Measurements from ENCODE around the gene MRPS26.
A peak's percentile ranks its signal among the peaks of the same experiment; 100 is the strongest.

Gene MRPS26

GRCh38 chr20:3031524-3032147 lies 14.2 kb upstream of the MRPS26 start:
- no peak for ATAC-seq
- H3K4me1 Mint-ChIP-seq: no peaks in the 10 kb centered on the region
- H3K27ac Mint-ChIP-seq: no peak overlapping the region
- no peaks in the 10 kb centered on the region for H3K27me3 Mint-ChIP-seq
- H3K4me3 Mint-ChIP-seq: no peak overlapping the region
- no peaks in the 10 kb centered on the region for H3K9me3 Mint-ChIP-seq
- peaks cover 46% of the 10 kb centered on the region for H3K36me3 Mint-ChIP-seq

DNA sequence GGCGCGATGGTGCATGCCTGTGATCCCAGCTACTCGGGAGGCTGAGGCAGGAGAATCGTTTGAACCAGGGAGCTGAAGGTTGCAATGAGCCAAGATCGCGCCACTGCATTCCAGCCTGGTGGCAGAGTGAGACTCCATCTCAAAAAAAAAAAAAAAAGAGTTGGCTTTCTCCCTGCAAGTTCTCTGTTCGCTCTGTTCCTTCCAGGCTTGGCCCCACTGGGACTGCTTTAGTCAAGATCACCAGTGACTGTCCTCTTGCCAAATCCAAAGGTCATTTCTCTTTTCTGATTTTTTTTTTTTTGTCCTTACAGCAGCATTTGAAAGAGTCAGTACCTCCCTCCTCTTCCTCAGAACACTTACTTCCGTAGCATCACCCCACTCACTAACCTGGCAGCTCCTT lies 13.2 kb upstream of the MRPS26 start:
- no peak overlapping the region for H3K27ac Mint-ChIP-seq
- no peak for ATAC-seq
- H3K9me3 Mint-ChIP-seq: no peaks in the 10 kb centered on the region
- H3K27me3 Mint-ChIP-seq: no peaks in the 10 kb centered on the region
- H3K36me3 Mint-ChIP-seq: peaks cover 37% of the 10 kb centered on the region
- H3K4me1 Mint-ChIP-seq: no peaks in the 10 kb centered on the region
- H3K4me3 Mint-ChIP-seq: no peak overlapping the region

DNA sequence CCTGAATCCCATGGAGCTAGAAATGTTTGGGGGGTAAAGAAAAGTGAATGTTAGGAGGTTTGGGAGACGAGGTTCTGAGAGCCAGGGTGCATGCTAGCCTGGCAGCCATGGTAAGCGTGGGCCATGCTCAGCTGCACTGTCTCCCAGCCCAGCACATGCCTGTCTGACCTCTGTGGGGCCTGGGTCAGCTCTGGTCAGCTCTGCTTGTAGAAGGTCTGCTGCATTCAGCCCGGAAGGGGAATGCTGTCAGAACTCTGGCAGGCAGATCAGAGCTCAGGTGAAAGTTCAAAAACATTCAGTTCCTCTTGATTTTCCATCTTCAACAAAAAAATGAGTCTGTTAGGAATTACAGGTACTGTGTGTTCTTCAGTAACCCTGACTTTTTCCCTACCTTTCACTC lies 8.2 kb upstream of the MRPS26 start:
- no peaks in the 10 kb centered on the region for H3K27me3 Mint-ChIP-seq
- H3K36me3 Mint-ChIP-seq: peaks cover 44% of the 10 kb centered on the region
- H3K27ac Mint-ChIP-seq: no peak overlapping the region
- ATAC-seq: no peak
- H3K9me3 Mint-ChIP-seq: no peaks in the 10 kb centered on the region
- H3K4me1 Mint-ChIP-seq: no peaks in the 10 kb centered on the region
- H3K4me3 Mint-ChIP-seq: no peak overlapping the region

GRCh38 chr20:3038454-3038853 lies 7.4 kb upstream of the MRPS26 start:
- no peaks in the 10 kb centered on the region for H3K27me3 Mint-ChIP-seq
- no peaks in the 10 kb centered on the region for H3K4me1 Mint-ChIP-seq
- H3K27ac Mint-ChIP-seq: no peak overlapping the region
- no peak for ATAC-seq
- H3K4me3 Mint-ChIP-seq: no peak overlapping the region
- H3K36me3 Mint-ChIP-seq: peaks cover 44% of the 10 kb centered on the region
- no peaks in the 10 kb centered on the region for H3K9me3 Mint-ChIP-seq

GRCh38 chr20:3039426-3039825 lies 6.4 kb upstream of the MRPS26 start:
- no peaks in the 10 kb centered on the region for H3K27me3 Mint-ChIP-seq
- no peaks in the 10 kb centered on the region for H3K9me3 Mint-ChIP-seq
- no peak overlapping the region for H3K27ac Mint-ChIP-seq
- ATAC-seq: no peak
- peaks cover 44% of the 10 kb centered on the region for H3K36me3 Mint-ChIP-seq
- H3K4me1 Mint-ChIP-seq: no peaks in the 10 kb centered on the region
- no peak overlapping the region for H3K4me3 Mint-ChIP-seq

DNA sequence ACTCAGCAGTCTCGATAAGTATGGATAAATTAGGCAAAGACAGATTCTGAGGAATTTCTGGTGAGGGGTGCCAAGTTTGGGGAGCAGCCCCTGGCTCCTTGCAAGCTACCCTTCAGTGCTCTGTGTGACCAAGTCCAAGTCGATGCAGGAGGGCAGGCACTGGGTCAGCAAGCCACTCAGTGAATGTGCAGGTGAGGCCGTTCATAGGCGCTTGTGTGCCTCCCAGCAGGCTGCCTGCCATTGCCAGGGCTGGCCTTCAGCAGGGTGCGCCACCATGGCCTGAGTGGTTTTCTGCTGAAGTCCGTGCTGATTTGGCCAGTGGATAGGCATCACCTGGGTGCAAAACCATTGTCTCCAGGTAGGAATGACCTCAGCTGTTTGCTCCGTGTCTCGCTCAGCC lies 5.8 kb upstream of the MRPS26 start:
- no peaks in the 10 kb centered on the region for H3K9me3 Mint-ChIP-seq
- no peak for ATAC-seq
- H3K4me3 Mint-ChIP-seq: no peak overlapping the region
- H3K36me3 Mint-ChIP-seq: peaks cover 39% of the 10 kb centered on the region
- peaks cover 3% of the 10 kb centered on the region for H3K4me1 Mint-ChIP-seq
- no peak overlapping the region for H3K27ac Mint-ChIP-seq
- no peaks in the 10 kb centered on the region for H3K27me3 Mint-ChIP-seq

- H3K27ac Mint-ChIP-seq: no peak overlapping the region
Measured at GRCh38 chr20:3041854-3042409, 3.9 kb upstream of the MRPS26 start.

DNA sequence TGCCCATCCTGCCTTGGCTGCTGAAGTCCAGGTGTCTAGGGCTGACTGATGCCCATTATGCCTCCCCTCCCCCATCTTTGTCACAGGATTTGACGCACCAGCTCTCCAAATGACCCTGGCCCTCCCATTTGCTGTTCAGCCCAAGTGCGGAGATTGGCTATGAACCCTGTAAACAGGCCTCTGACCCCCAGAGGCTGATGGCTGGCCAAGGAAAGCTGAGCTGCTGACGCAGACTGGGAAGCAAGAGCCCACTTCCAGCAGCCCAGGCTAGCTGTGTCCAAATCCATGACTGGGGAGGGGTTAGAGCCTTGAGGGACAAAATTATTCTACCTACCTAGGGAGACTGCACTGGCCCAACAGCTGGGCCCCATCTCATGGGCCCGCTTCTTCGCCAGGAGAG lies 3.2 kb upstream of the MRPS26 start:
- H3K9me3 Mint-ChIP-seq: no peaks in the 10 kb centered on the region
- no peak for ATAC-seq
- no peak overlapping the region for H3K27ac Mint-ChIP-seq
- H3K36me3 Mint-ChIP-seq: peaks cover 29% of the 10 kb centered on the region
- H3K4me1 Mint-ChIP-seq: peaks cover 24% of the 10 kb centered on the region
- no peaks in the 10 kb centered on the region for H3K27me3 Mint-ChIP-seq
- no peak overlapping the region for H3K4me3 Mint-ChIP-seq

More at GRCh38 chr20:3041854-3042409, 3.9 kb upstream of the MRPS26 start:
- no peak for ATAC-seq
- Mint-ChIP-seq H3K4me3 (no peak overlapping the region), H3K27me3 (no peaks in the 10 kb centered on the region), H3K4me1 (peaks cover 17% of the 10 kb centered on the region), H3K9me3 (no peaks in the 10 kb centered on the region), H3K36me3 (peaks cover 28% of the 10 kb centered on the region)

- Mint-ChIP-seq H3K4me3 (peak within 1 kb of the TSS; percentile 46), H3K27me3 (no peaks in the 10 kb centered on the region), H3K36me3 (peaks cover 30% of the 10 kb centered on the region), H3K27ac (peak within 1 kb of the TSS; percentile 85), H3K4me1 (peaks cover 24% of the 10 kb centered on the region), H3K9me3 (no peaks in the 10 kb centered on the region)
- ATAC-seq: no peak
Measured at GRCh38 chr20:3043322-3043721, 2.5 kb upstream of the MRPS26 start, which contains the start of gene GNRH2. Gene GNRH2 (plus strand): TSS chr20:3043622. CDS start chr20:3044415, 793 bp downstream.

DNA sequence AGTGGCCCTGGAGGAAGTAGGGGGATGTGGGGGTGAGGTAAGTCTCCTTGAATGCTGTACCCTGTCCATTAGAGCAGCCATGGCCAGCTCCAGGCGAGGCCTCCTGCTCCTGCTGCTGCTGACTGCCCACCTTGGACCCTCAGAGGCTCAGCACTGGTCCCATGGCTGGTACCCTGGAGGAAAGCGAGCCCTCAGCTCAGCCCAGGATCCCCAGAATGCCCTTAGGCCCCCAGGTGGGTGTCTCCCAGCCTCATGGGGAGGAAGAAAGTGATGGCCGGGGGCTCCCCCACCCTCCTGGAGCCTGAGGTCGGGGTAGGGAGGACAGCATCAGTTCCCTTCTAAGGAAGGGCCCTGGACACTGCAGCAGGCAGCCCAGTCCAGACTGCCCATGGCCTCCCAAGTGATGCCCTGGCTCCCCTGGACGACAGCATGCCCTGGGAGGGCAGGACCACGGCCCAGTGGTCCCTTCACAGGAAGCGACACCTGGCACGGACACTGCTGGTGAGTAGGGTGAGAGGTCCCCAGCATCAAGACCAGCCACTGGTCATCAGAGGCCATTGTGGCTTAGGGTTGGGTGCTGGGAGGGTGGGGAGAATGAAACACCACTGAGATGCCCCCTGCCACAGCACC lies 1.4 kb upstream of the MRPS26 start:
- peak overlapping the region; percentile 46 for H3K4me3 Mint-ChIP-seq
- peaks cover 31% of the 10 kb centered on the region for H3K36me3 Mint-ChIP-seq
- H3K27me3 Mint-ChIP-seq: no peaks in the 10 kb centered on the region
- H3K27ac Mint-ChIP-seq: peak overlapping the region; percentile 85
- no peak for ATAC-seq
- H3K4me1 Mint-ChIP-seq: peaks cover 24% of the 10 kb centered on the region
- no peaks in the 10 kb centered on the region for H3K9me3 Mint-ChIP-seq

GRCh38 chr20:3045042-3045815 lies 623 bp upstream of the MRPS26 start:
- H3K4me3 Mint-ChIP-seq: peak overlapping the region; percentile 92
- H3K27me3 Mint-ChIP-seq: no peaks in the 10 kb centered on the region
- peaks cover 24% of the 10 kb centered on the region for H3K4me1 Mint-ChIP-seq
- peaks cover 34% of the 10 kb centered on the region for H3K36me3 Mint-ChIP-seq
- H3K9me3 Mint-ChIP-seq: no peaks in the 10 kb centered on the region
- H3K27ac Mint-ChIP-seq: peak overlapping the region; percentile 85
- peak; percentile 82 for ATAC-seq

DNA sequence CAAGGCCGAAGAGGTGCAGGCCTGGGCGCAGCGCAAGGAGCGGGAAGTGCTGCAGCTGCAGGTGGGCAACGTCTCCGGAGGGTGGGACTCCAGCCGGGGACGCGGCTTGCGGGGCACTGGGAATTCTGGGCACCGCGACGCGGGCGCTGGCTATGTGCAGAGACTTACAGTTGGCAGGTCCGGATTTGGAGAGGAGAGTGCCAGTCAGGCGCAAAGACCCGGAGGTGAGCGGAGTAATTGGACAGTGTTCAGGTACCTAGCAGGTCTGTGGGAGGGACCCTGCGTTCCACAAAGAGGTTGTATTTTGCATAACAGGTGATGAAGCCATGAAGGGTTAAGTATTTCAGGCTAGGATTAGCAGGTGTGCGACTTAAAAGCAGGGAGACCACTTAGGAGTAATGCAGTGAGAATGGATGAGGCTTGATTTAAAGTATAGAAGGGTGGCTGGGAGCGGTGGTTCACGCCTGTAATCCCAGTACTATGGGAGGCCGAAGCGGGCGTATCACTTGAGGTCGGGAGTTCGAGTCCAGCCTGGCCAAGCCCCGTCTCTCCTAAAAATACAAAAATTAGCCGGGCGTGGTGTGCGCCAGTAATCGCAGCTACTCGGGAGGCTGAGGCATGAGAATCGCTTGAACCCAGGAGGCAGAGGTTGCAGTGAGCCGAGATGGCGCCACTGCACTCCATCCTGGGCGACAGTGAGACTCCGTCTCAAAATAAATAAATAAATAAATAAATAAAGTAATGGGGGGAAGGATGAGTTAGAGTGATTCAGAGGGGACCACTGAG lies 1.0 kb downstream of the MRPS26 start:
- H3K27me3 Mint-ChIP-seq: no peaks in the 10 kb centered on the region
- ATAC-seq: no peak
- H3K36me3 Mint-ChIP-seq: peaks cover 29% of the 10 kb centered on the region
- H3K9me3 Mint-ChIP-seq: no peaks in the 10 kb centered on the region
- H3K4me1 Mint-ChIP-seq: peaks cover 24% of the 10 kb centered on the region
- peak overlapping the region; percentile 85 for H3K27ac Mint-ChIP-seq
- H3K4me3 Mint-ChIP-seq: peak overlapping the region; percentile 92

DNA sequence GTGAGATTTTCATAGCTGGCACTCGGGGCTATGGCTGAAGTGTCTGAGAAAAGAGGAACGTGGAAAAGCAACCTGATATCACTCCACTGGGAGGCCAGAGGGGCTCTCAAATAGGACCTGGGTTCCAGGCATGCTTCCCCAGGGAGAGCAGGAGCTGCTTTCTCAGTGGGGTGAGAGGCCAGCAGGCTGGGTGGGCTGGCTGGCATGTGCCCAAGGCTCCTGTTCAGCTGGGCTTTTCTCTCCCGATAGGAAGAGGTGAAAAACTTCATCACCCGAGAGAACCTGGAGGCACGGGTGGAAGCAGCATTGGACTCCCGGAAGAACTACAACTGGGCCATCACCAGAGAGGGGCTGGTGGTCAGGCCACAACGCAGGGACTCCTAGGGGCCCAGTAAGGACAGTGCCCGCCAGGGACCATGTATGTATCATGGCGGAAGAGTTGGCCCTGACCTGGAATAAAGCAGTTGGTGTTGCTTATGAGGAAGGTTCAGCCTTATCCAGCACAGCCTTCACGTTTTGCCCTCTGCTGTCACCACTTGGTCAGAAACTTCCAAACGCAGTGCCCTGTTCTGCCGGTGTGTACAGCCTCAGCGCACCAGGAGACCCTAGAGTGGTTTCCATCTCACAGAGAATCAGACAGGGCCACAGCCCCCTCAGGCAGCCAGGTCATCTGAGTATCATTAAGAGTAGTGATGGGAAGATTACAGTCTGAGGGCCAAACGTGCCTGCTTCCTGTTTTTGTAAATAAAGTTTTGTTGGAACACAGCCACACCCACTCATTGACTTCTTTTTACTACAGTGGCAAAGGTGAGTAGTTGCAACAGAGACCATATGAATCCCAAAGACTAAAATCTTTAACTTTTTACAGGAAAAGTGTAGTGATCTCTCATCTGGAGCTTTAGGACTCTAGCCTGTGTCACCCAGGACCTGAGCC lies 1.9 kb downstream of the MRPS26 start:
- Mint-ChIP-seq H3K4me1 (peaks cover 24% of the 10 kb centered on the region), H3K27ac (peak overlapping the region; percentile 85), H3K4me3 (no peak overlapping the region), H3K36me3 (peaks cover 26% of the 10 kb centered on the region), H3K27me3 (no peaks in the 10 kb centered on the region), H3K9me3 (no peaks in the 10 kb centered on the region)
- no peak for ATAC-seq

GRCh38 chr20:3051385-3052019 lies 5.7 kb downstream of the MRPS26 start:
- Mint-ChIP-seq H3K9me3 (no peaks in the 10 kb centered on the region), H3K27ac (no peak overlapping the region), H3K36me3 (peaks cover 25% of the 10 kb centered on the region), H3K27me3 (no peaks in the 10 kb centered on the region), H3K4me1 (peaks cover 12% of the 10 kb centered on the region), H3K4me3 (no peak overlapping the region)
- no peak for ATAC-seq
